Astrocyte (in vitro differentiated cells and primary cell): ENCODE results near the gene NPRL2. TPM values are rescaled to one million over a fixed set of nuclear protein-coding genes. Genes with fewer than 3 reads are reported as not detected.

Experiments used
- DNase-seq: peaks from one replicate; pipeline ENCODE4 v3.0.0-alpha.2; 2010; ENCODE audit warnings: low read depth
- FAIRE-seq: peaks from 2 replicates; lab custom pipeline; 2011; peaks lifted over from hg19 to GRCh38; lab: Jason Lieb, UNC
- H2AFZ ChIP-seq: 2 replicates; pipeline ENCODE4 v1.6.0; 2012; ENCODE audit warnings: low read depth, low read length, inconsistent platforms
- H3K27ac ChIP-seq: 2 replicates; pipeline ENCODE4 v1.5.1; 2011; ENCODE audit warnings: low read depth, low read length, inconsistent platforms
- H3K27me3 ChIP-seq: 2 replicates; pipeline ENCODE4 v1.6.0; 2011; ENCODE audit warnings: low read length, inconsistent platforms; ENCODE audit not compliant: insufficient read depth
- H3K36me3 ChIP-seq: 2 replicates; pipeline ENCODE4 v1.5.1; 2011; ENCODE audit warnings: low read length, inconsistent platforms; ENCODE audit not compliant: insufficient read depth
- H3K4me1 ChIP-seq: 2 replicates; pipeline ENCODE4 v1.5.1; 2011; ENCODE audit warnings: low read length, inconsistent platforms; ENCODE audit not compliant: insufficient read depth
- H3K4me2 ChIP-seq: 2 replicates; pipeline ENCODE4 v1.6.0; 2012; ENCODE audit warnings: low read length, inconsistent platforms
- H3K4me3 ChIP-seq: 2 replicates; pipeline ENCODE4 v1.5.1; 2011; ENCODE audit warnings: low read depth, mild to moderate bottlenecking, low read length, inconsistent platforms; ENCODE audit not compliant: insufficient read depth
- H3K79me2 ChIP-seq: 2 replicates; pipeline ENCODE4 v1.6.0; 2012; ENCODE audit warnings: mild to moderate bottlenecking, low read length, inconsistent platforms; ENCODE audit not compliant: insufficient read depth
- H3K9ac ChIP-seq: 2 replicates; pipeline ENCODE4 v1.6.0; 2012; ENCODE audit warnings: mild to moderate bottlenecking, low read length, inconsistent platforms
- H3K9me3 ChIP-seq: 2 replicates; pipeline ENCODE4 v1.5.1; 2012; ENCODE audit warnings: low read depth, mild to moderate bottlenecking, low read length, inconsistent platforms; ENCODE audit not compliant: insufficient read depth
- H4K20me1 ChIP-seq: 2 replicates; pipeline ENCODE4 v1.6.0; 2012; ENCODE audit warnings: low read length, inconsistent platforms; ENCODE audit not compliant: insufficient read depth
- H3K27ac Mint-ChIP-seq: one replicate; pipeline ENCODE4 v1.8.0; 2021; ENCODE audit warnings: mild to moderate bottlenecking, mixed read lengths; ENCODE audit not compliant: unreplicated experiment
- H3K27me3 Mint-ChIP-seq: one replicate; pipeline ENCODE4 v1.8.0; 2021; ENCODE audit warnings: low read depth, mixed read lengths; ENCODE audit not compliant: unreplicated experiment
- H3K36me3 Mint-ChIP-seq: one replicate; pipeline ENCODE4 v1.8.0; 2021; ENCODE audit warnings: low read depth, mixed read lengths; ENCODE audit not compliant: unreplicated experiment
- H3K4me1 Mint-ChIP-seq: one replicate; pipeline ENCODE4 v1.8.0; 2021; ENCODE audit warnings: low read depth, mixed read lengths; ENCODE audit not compliant: unreplicated experiment
- H3K4me3 Mint-ChIP-seq: one replicate; pipeline ENCODE4 v1.8.0; 2021; ENCODE audit warnings: mild to moderate bottlenecking, moderate library complexity, mixed read lengths; ENCODE audit not compliant: unreplicated experiment
- H3K9me3 Mint-ChIP-seq: one replicate; pipeline ENCODE4 v1.8.0; 2021; ENCODE audit warnings: mild to moderate bottlenecking, mixed read lengths; ENCODE audit not compliant: unreplicated experiment
- EZH2 ChIP-seq: IDR thresholded peaks from 2 replicates; pipeline ENCODE4 v1.6.1; 2012; ENCODE audit warnings: mild to moderate bottlenecking, low read length, inconsistent platforms; ENCODE audit not compliant: insufficient read depth
- total RNA-seq: library from RNA; stranded (reverse); gene quantifications from 2 replicates; pipeline ENCODE4 v1.2.1, GENCODE V29; 2021
- TF ChIP-seq, protein P1 (sequence below): IDR thresholded peaks from 2 replicates; pipeline ENCODE4 v1.5.1; 2011; ENCODE audit warnings: low read depth, mild to moderate bottlenecking, inconsistent platforms, low read length, moderate library complexity; ENCODE audit not compliant: insufficient read depth

The NPRL2 gene
- total RNA-seq, 1 donor from 2014 or later, result 15.7 TPM

DNA sequence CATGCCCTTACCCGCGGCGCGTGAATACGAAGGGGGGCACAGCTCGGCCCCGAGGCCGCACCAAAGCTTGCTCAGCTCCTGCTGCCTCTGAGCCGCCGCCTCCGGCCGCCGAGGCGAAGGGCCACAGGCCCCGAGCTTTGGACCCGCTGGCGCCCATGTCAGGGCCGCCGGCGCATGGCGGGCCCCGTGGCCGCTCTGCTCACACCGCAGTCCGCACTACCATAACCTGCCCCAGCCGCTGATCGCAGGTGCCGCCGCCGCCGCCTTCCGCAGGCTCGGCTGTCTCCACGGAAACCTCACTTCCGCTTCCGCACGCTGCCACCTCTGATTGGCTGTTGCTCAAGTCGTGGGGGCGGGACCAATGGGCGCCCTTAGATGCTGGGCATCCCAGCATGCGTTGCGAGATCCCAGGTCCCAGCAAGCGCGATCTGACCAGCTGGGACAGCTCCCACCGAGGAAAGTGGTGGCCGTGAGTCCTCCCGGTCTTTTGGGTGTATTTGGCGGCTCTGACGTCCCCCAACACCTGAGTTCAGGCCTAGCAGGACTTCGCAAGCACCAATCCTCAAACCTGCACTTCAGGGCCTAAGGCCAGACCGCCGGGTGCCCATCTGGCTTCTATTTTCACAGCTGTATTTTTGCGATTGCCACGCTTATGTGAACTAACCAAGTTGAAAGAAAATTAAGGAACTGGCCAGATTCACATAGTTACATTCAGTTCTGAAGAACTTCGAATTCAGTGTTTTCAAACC, 22.5 kb downstream of the NPRL2 start, which contains the start of gene TUSC2:
Gene TUSC2 (minus strand): TSS at position 281 of the 749 bp plus-strand sequence. CDS start 124 bp downstream, at position 157.
- no peaks in the 10 kb centered on the region for H3K27me3 Mint-ChIP-seq
- DNase-seq, result peak; percentile 87
- H4K20me1 ChIP-seq, result peaks cover 35% of the 10 kb centered on the region
- H3K36me3 Mint-ChIP-seq, result peaks cover 10% of the 10 kb centered on the region
- peak within 1 kb of the TSS; percentile 99 for H3K4me2 ChIP-seq
- FAIRE-seq, result peak; percentile 78
- peak within 1 kb of the TSS; percentile 89 for H3K27ac Mint-ChIP-seq
- H3K79me2 ChIP-seq, result peaks cover 55% of the 10 kb centered on the region
- H3K36me3 ChIP-seq, result peaks cover 33% of the 10 kb centered on the region
- no peaks in the 10 kb centered on the region for H3K27me3 ChIP-seq
- TF ChIP-seq, protein P1, sequence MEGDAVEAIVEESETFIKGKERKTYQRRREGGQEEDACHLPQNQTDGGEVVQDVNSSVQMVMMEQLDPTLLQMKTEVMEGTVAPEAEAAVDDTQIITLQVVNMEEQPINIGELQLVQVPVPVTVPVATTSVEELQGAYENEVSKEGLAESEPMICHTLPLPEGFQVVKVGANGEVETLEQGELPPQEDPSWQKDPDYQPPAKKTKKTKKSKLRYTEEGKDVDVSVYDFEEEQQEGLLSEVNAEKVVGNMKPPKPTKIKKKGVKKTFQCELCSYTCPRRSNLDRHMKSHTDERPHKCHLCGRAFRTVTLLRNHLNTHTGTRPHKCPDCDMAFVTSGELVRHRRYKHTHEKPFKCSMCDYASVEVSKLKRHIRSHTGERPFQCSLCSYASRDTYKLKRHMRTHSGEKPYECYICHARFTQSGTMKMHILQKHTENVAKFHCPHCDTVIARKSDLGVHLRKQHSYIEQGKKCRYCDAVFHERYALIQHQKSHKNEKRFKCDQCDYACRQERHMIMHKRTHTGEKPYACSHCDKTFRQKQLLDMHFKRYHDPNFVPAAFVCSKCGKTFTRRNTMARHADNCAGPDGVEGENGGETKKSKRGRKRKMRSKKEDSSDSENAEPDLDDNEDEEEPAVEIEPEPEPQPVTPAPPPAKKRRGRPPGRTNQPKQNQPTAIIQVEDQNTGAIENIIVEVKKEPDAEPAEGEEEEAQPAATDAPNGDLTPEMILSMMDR, result no peak
- no peak for TF ChIP-seq EZH2
- peaks cover 9% of the 10 kb centered on the region for H3K4me1 Mint-ChIP-seq
- H3K4me3 Mint-ChIP-seq, result peak within 1 kb of the TSS; percentile 94
- peak within 1 kb of the TSS; percentile 95 for H3K9ac ChIP-seq
- H2AFZ ChIP-seq, result peak within 1 kb of the TSS; percentile 54
- peak within 1 kb of the TSS; percentile 52 for H3K27ac ChIP-seq
- H3K4me1 ChIP-seq, result peaks cover 14% of the 10 kb centered on the region
- peak within 1 kb of the TSS; percentile 86 for H3K4me3 ChIP-seq
- no peaks in the 10 kb centered on the region for H3K9me3 ChIP-seq
- H3K9me3 Mint-ChIP-seq, result no peaks in the 10 kb centered on the region

DNA sequence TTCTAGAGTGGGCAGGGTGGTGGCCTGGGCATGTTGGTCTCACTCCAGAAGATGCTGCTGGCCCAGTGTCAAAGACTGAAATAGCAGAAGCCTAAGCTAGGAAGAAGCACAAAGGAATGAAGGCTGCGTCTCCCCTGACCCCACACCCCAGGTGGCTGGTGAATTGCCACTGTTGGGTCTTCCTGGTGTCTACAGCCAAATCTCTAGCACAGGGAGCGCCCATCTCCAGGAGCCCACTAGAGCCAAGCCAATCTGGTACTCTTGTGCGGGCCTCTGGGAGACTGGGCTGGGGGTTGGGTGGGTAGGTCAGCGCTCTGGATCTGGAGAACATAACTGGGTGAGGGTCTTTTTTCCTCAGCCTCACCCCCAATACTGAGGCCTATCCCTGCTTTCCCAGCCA, 23.4 kb downstream of the NPRL2 start:
- no peak for DNase-seq
- H3K4me3 Mint-ChIP-seq, result peak overlapping the region; percentile 94
- peak overlapping the region; percentile 47 for H3K27ac ChIP-seq

More for the DNA sequence above, 23.4 kb downstream of the NPRL2 start:
- peaks cover 16% of the 10 kb centered on the region for H3K4me1 ChIP-seq
- Mint-ChIP-seq H3K4me1 (peaks cover 14% of the 10 kb centered on the region), H3K27ac (peak overlapping the region; percentile 89), H3K9me3 (no peaks in the 10 kb centered on the region), H3K27me3 (no peaks in the 10 kb centered on the region), H3K36me3 (peaks cover 10% of the 10 kb centered on the region)
- peak overlapping the region; percentile 99 for H3K4me2 ChIP-seq
- peaks cover 27% of the 10 kb centered on the region for H4K20me1 ChIP-seq
- H3K9me3 ChIP-seq, result no peaks in the 10 kb centered on the region
- FAIRE-seq, result no peak
- H3K79me2 ChIP-seq, result peaks cover 46% of the 10 kb centered on the region
- no peaks in the 10 kb centered on the region for H3K27me3 ChIP-seq
- TF ChIP-seq EZH2, result no peak
- TF ChIP-seq, protein P1, result no peak
- H2AFZ ChIP-seq, result no peak overlapping the region
- H3K4me3 ChIP-seq, result peak overlapping the region; percentile 86
- peak overlapping the region; percentile 95 for H3K9ac ChIP-seq
- peaks cover 33% of the 10 kb centered on the region for H3K36me3 ChIP-seq
